ENCODE measurements around the gene GATAD2A.
"Not testable (repeated sequence)": the region's sequence is repeated elsewhere in the genome, so short reads cannot be mapped to it uniquely, and the experiment has no call there.

GATAD2A gene

GRCh38 chr19:19447536-19448237 lies 42.2 kb downstream of the GATAD2A start:
- DNase-seq = no peak

- no peak for DNase-seq
These were observed 42.7 kb downstream of the GATAD2A start for GRCh38 chr19:19448238-19448544.

- no peak for DNase-seq
These were observed 46.2 kb downstream of the GATAD2A start for GRCh38 chr19:19451429-19452242.

GRCh38 chr19:19452243-19453124 lies 47.0 kb downstream of the GATAD2A start:
- no peak for DNase-seq

- no peak for DNase-seq
These were observed 47.6 kb downstream of the GATAD2A start for GRCh38 chr19:19453125-19453454.

- DNase-seq = not testable (repeated sequence)
These were observed 49.9 kb downstream of the GATAD2A start for GRCh38 chr19:19455166-19455919.

GRCh38 chr19:19457671-19458070 lies 52.2 kb downstream of the GATAD2A start:
- no peak for DNase-seq

- DNase-seq = no peak
These were observed 52.8 kb downstream of the GATAD2A start for GRCh38 chr19:19458110-19458816.

GRCh38 chr19:19459073-19459472 lies 53.6 kb downstream of the GATAD2A start:
- DNase-seq = no peak

GRCh38 chr19:19459707-19460251 lies 54.3 kb downstream of the GATAD2A start:
- DNase-seq = peak; percentile 58

- DNase-seq = no peak
These were observed 54.8 kb downstream of the GATAD2A start for GRCh38 chr19:19460258-19460731.

- no peak for DNase-seq
These were observed 55.3 kb downstream of the GATAD2A start for GRCh38 chr19:19460761-19461265.

GRCh38 chr19:19461306-19461670 lies 55.8 kb downstream of the GATAD2A start:
- no peak for DNase-seq

- peak; percentile 89 for DNase-seq
These were observed 56.5 kb downstream of the GATAD2A start for GRCh38 chr19:19461671-19462622.

GRCh38 chr19:19463348-19464117 lies 58.1 kb downstream of the GATAD2A start:
- peak; percentile 65 for DNase-seq

- no peak for DNase-seq
These were observed 59.0 kb downstream of the GATAD2A start for GRCh38 chr19:19464339-19465098.

- DNase-seq = no peak
These were observed 60.1 kb downstream of the GATAD2A start for GRCh38 chr19:19465436-19466070.

- no peak for DNase-seq
These were observed 60.7 kb downstream of the GATAD2A start for GRCh38 chr19:19466201-19466600.

Data from femur (tissue), 1 donor.